PFSK-1 (cell line): ENCODE data around the gene KRTAP3-2.

Experiments
- POLR2AphosphoS5 ChIP-seq: IDR thresholded peaks from 2 replicates; pipeline ENCODE4 v1.6.1; 2012; ENCODE audit warnings: low read depth, mild to moderate bottlenecking, control low read depth, low read length, moderate library complexity
- TAF1 ChIP-seq: IDR thresholded peaks from 2 replicates; pipeline ENCODE4 v1.6.1; 2012; ENCODE audit warnings: low read length, control low read depth, borderline replicate concordance; ENCODE audit not compliant: insufficient read depth

GRCh38 chr17:41015454-41015853 lies 15.7 kb upstream of the KRTAP3-2 start:
- no peak for TF ChIP-seq POLR2AphosphoS5
- TF ChIP-seq TAF1: no peak
